Measurements from ENCODE around the gene ATG9B. TPM values are rescaled to one million over a fixed set of nuclear protein-coding genes. Genes with fewer than 3 reads are reported as not detected.

ATG9B gene
- total and polyA plus RNA-seq, 9 of the 15 experiments (the other 6 are each of a cell fraction or from before 2014, with no cell fraction given), result 0.29 to 8.0 (median 2.1) TPM

- TF ChIP-seq ZBTB7A (IDR thresholded peaks at IDR 0.05; ENCODE audit: borderline replicate concordance, control insufficient read depth, low read depth, low read length), result peak; percentile 48; the same call in 1 of the 2 replicates
- no peak for TF ChIP-seq TEAD1 (CRISPR knock-in tag; IDR thresholded peaks at IDR 0.05)
- no peak for TF ChIP-seq RERE (CRISPR knock-in tag; IDR thresholded peaks at IDR 0.05; ENCODE audit: borderline replicate concordance)
- TF ChIP-seq MCM3 (IDR thresholded peaks at IDR 0.05), result no peak
- 0 out of 2 replicates have a peak, but pooled peaks have one; percentile 2 for TF ChIP-seq JUND (IDR thresholded peaks at IDR 0.05; ENCODE audit: borderline replicate concordance, low read depth, low read length)
- TF ChIP-seq JUND (tag; IDR thresholded peaks at IDR 0.05; ENCODE audit: borderline replicate concordance, low read depth, low read length), result no peak
- TF ChIP-seq ZNF197 (CRISPR knock-in tag; IDR thresholded peaks at IDR 0.05; ENCODE audit: low read depth), result no peak
- no peak for TF ChIP-seq PPARD (CRISPR knock-in tag; IDR thresholded peaks at IDR 0.05)
- TF ChIP-seq MCM2 (IDR thresholded peaks at IDR 0.05; ENCODE audit: low read depth), result no peak
- TF ChIP-seq THRB (CRISPR knock-in tag; conservative IDR thresholded peaks at IDR 0.05), result no peak
- TF ChIP-seq KLF13 (tag; IDR thresholded peaks at IDR 0.05; ENCODE audit: borderline replicate concordance, low read depth), result no peak
- no peak for TF ChIP-seq ESRRB (CRISPR knock-in tag; IDR thresholded peaks at IDR 0.05; ENCODE audit: borderline replicate concordance)
- 0 out of 2 replicates have a peak, but pooled peaks have one; percentile 29 for TF ChIP-seq PURB (CRISPR knock-in tag; IDR thresholded peaks at IDR 0.05; ENCODE audit: low read depth)
- TF ChIP-seq NR3C1 (CRISPR knock-in tag; IDR thresholded peaks at IDR 0.05), result no peak
- TF ChIP-seq DEAF1 (CRISPR knock-in tag; IDR thresholded peaks at IDR 0.05), result no peak
- peak; percentile 71 for TF ChIP-seq SP1 (CRISPR knock-in tag; IDR thresholded peaks at IDR 0.05)
- TF ChIP-seq TRIM28 (IDR thresholded peaks at IDR 0.05), result no peak
- TF ChIP-seq SREBF1 (IDR thresholded peaks at IDR 0.05; ENCODE audit: borderline replicate concordance, low read depth, low read length), result no peak
- TF ChIP-seq FOXJ2 (tag; IDR thresholded peaks at IDR 0.05), result no peak
- TF ChIP-seq ZNF586 (CRISPR knock-in tag; conservative IDR thresholded peaks at IDR 0.05), result no peak
These were observed 32.6 kb upstream of the ATG9B start (continued) for GRCh38 chr7:151056666-151057505.
